Smooth muscle cell (in vitro differentiated cells): ENCODE measurements around the gene PSD. TPM values are rescaled to one million over a fixed set of nuclear protein-coding genes. Genes with fewer than 3 reads are reported as not detected.
A peak's percentile ranks its signal among the peaks of the same experiment; 100 is the strongest.

Experiments
- DNase-seq: peaks from one replicate; lab custom pipeline; 2025; ENCODE audit not compliant: unreplicated experiment; lab: John Stamatoyannopoulos, UW
- H2AFZ ChIP-seq: fragments of 200-600 bp; sonication (generic); 2 replicates; pipeline ENCODE4 v1.6.0; 2016; ENCODE audit warnings: antibody characterized with exemption, low read depth, mild to moderate bottlenecking
- H3F3A ChIP-seq: fragments of 200-600 bp; sonication (generic); 2 replicates; pipeline ENCODE4 v1.6.0; 2017; ENCODE audit warnings: antibody characterized with exemption, low read depth
- H3K27ac ChIP-seq: fragments of 200-600 bp; sonication (generic); 2 replicates; pipeline ENCODE4 v1.5.1; 2016; ENCODE audit warnings: low read depth, mild to moderate bottlenecking
- H3K27me3 ChIP-seq: fragments of 200-600 bp; sonication (generic); 2 replicates; pipeline ENCODE4 v1.6.1; 2016; ENCODE audit warnings: low read depth, mild to moderate bottlenecking
- H3K36me3 ChIP-seq: fragments of 200-600 bp; sonication (generic); 2 replicates; pipeline ENCODE4 v1.5.1; 2016; ENCODE audit warnings: low read depth
- H3K4me1 ChIP-seq: fragments of 200-600 bp; sonication (generic); 2 replicates; pipeline ENCODE4 v1.5.1; 2016; ENCODE audit warnings: low read depth
- H3K4me2 ChIP-seq: fragments of 200-600 bp; sonication (generic); 2 replicates; pipeline ENCODE4 v1.6.0; 2016; ENCODE audit warnings: mild to moderate bottlenecking
- H3K4me3 ChIP-seq: fragments of 200-600 bp; sonication (generic); 2 replicates; pipeline ENCODE4 v1.5.1; 2016; ENCODE audit warnings: mild to moderate bottlenecking
- H3K79me2 ChIP-seq: fragments of 200-600 bp; sonication (generic); 2 replicates; pipeline ENCODE4 v1.6.0; 2016; ENCODE audit warnings: low read depth, mild to moderate bottlenecking
- H3K9ac ChIP-seq: fragments of 200-600 bp; sonication (generic); 2 replicates; pipeline ENCODE4 v1.6.0; 2016; ENCODE audit warnings: low read depth
- H3K9me3 ChIP-seq: fragments of 200-600 bp; sonication (generic); replicated peaks from 2 replicates; pipeline ENCODE4 v1.5.1; 2016; ENCODE audit warnings: low read depth
- H4K20me1 ChIP-seq: fragments of 200-600 bp; sonication (generic); 2 replicates; pipeline ENCODE4 v1.6.0; 2016; ENCODE audit warnings: low read depth
- WGBS: methylation state at CpG from one replicate; pipeline ENCODE4 v1.1.7; 2016; ENCODE audit warnings: low lambda C conversion rate; 5-methylcytosine and 5-hydroxymethylcytosine counted together
- microRNA counts: library from miRNA; unstranded; fragments of <30 nt; microRNA quantifications from one replicate; lab custom pipeline; 2016
- microRNA-seq: library from miRNA; unstranded; fragments of <30 nt; microRNA quantifications from one replicate; pipeline ENCODE4, GENCODE V29; 2016; ENCODE audit warnings: borderline number of aligned reads
- polyA plus RNA-seq: library from polyadenylated mRNA; unstranded; fragments of >200 nt; fragmentation: Nextera tagmentation; extraction: Ambion mirVana; gene quantifications from 2 replicates; pipeline ENCODE4 v1.2.1, GENCODE V29; 2016
- small RNA-seq: library from RNA; depleted of rRNA; stranded (forward); fragments of <200 nt; gene quantifications from one replicate; pipeline ENCODE3, GENCODE V24; 2014
- total RNA-seq: library from RNA; depleted of rRNA; stranded (reverse); fragments of >200 nt; gene quantifications from 2 replicates; pipeline ENCODE4 v1.2.3, GENCODE V29; 2014
- TF ChIP-seq, protein P1 (sequence below): fragments of 200-600 bp; sonication (generic); IDR thresholded peaks from 2 replicates; pipeline ENCODE4 v1.5.1; 2017; ENCODE audit warnings: borderline replicate concordance, mild to moderate bottlenecking, antibody characterized with exemption; ENCODE audit not compliant: insufficient read depth, poor library complexity, severe bottlenecking

The PSD gene
- total and polyA plus RNA-seq, 2 experiments from 2014 or later, result 4.1 to 31.6 TPM

GRCh38 chr10:102358712-102359382, 59.7 kb downstream of the PSD start:
- no peak for DNase-seq
- Histone ChIP-seq H3K4me3 (no peak overlapping the region), H3F3A (no peaks in the 10 kb centered on the region), H3K4me2 (no peak overlapping the region), H2AFZ (no peak overlapping the region), H3K27ac (no peak overlapping the region), H3K9ac (no peak overlapping the region), H3K27me3 (no peaks in the 10 kb centered on the region), H3K9me3 (no peaks in the 10 kb centered on the region), H4K20me1 (peaks cover 82% of the 10 kb centered on the region), H3K4me1 (no peaks in the 10 kb centered on the region), H3K36me3 (peaks cover 17% of the 10 kb centered on the region), H3K79me2 (no peaks in the 10 kb centered on the region)
- 92% methylated on average over 4 of the region's 4 CpGs for WGBS
- TF ChIP-seq, protein P1, sequence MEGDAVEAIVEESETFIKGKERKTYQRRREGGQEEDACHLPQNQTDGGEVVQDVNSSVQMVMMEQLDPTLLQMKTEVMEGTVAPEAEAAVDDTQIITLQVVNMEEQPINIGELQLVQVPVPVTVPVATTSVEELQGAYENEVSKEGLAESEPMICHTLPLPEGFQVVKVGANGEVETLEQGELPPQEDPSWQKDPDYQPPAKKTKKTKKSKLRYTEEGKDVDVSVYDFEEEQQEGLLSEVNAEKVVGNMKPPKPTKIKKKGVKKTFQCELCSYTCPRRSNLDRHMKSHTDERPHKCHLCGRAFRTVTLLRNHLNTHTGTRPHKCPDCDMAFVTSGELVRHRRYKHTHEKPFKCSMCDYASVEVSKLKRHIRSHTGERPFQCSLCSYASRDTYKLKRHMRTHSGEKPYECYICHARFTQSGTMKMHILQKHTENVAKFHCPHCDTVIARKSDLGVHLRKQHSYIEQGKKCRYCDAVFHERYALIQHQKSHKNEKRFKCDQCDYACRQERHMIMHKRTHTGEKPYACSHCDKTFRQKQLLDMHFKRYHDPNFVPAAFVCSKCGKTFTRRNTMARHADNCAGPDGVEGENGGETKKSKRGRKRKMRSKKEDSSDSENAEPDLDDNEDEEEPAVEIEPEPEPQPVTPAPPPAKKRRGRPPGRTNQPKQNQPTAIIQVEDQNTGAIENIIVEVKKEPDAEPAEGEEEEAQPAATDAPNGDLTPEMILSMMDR, result no peak

- Histone ChIP-seq H4K20me1 (peaks cover 84% of the 10 kb centered on the region), H3K36me3 (peaks cover 19% of the 10 kb centered on the region), H2AFZ (no peak overlapping the region), H3K27me3 (no peaks in the 10 kb centered on the region), H3K9me3 (no peaks in the 10 kb centered on the region), H3K4me2 (no peak overlapping the region), H3F3A (no peaks in the 10 kb centered on the region), H3K27ac (no peak overlapping the region), H3K4me3 (no peak overlapping the region), H3K4me1 (no peaks in the 10 kb centered on the region), H3K79me2 (no peaks in the 10 kb centered on the region), H3K9ac (no peak overlapping the region)
- TF ChIP-seq, protein P1, result no peak
- no peak for DNase-seq
- 98% methylated on average over 3 of the region's 3 CpGs for WGBS
Observed at GRCh38 chr10:102354451-102354850, 64.1 kb downstream of the PSD start.

MicroRNAs encoded within 50 kb of the gene (microRNA counts, 767-probe panel; counts per million panel counts)
- microRNA hsa-miR-146b-3p (lab: Ali Mortazavi, UCI) (183 counts per million), microRNA hsa-miR-146b-5p (lab: Ali Mortazavi, UCI) (183 counts per million)

Small RNA genes within 50 kb of the gene (microRNA-seq; reads per million reads assigned to microRNA genes)
- 6,260 reads per million, percentile 92 among the genes with 10 or more reads in this experiment for gene MIR146B

Small RNA genes within 50 kb of the gene (small RNA-seq; reads per million reads assigned to genes)
- gene MIR146B, result 10,417 reads per million, percentile 100 among the genes with 10 or more reads in this experiment

Other genes with a start within 250 kb of the PSD start
- gene ELOVL3, start 192.5 kb downstream of the PSD start, total RNA-seq, result 0.63 and 1.5 TPM in 2 replicates
- gene ELOVL3, start 192.5 kb downstream of the PSD start, polyA plus RNA-seq, result 1.1 and 1.2 TPM in 2 replicates
- gene PITX3, start 177.3 kb downstream of the PSD start, total RNA-seq, result not detected in 2 replicates
- 2.0 TPM in 2 replicates for gene PITX3, start 177.3 kb downstream of the PSD start, polyA plus RNA-seq
- gene GBF1, start 173.3 kb downstream of the PSD start, total RNA-seq, result 53.5 and 56.4 TPM in 2 replicates
- gene GBF1, start 173.3 kb downstream of the PSD start, polyA plus RNA-seq, result 44.4 and 52.8 TPM in 2 replicates
- gene NFKB2, start 23.1 kb downstream of the PSD start, total RNA-seq, result 32.6 and 35.9 TPM in 2 replicates
- 38.1 and 44.3 TPM in 2 replicates for gene NFKB2, start 23.1 kb downstream of the PSD start, polyA plus RNA-seq
- 8.2 and 14.1 TPM in 2 replicates for gene FBXL15, start 2.1 kb upstream of the PSD start, total RNA-seq
- 27.9 and 29.0 TPM in 2 replicates for gene FBXL15, start 2.1 kb upstream of the PSD start, polyA plus RNA-seq
- gene CUEDC2, start 13.8 kb upstream of the PSD start, total RNA-seq, result 24.7 and 40.9 TPM in 2 replicates
- gene CUEDC2, start 13.8 kb upstream of the PSD start, polyA plus RNA-seq, result 111 and 112 TPM in 2 replicates
- gene C10orf95, start 32.8 kb upstream of the PSD start, total RNA-seq, result 0.09 TPM in 1 of 2 replicates, not detected in the other
- 0.62 and 0.80 TPM in 2 replicates for gene C10orf95, start 32.8 kb upstream of the PSD start, polyA plus RNA-seq
- 144 and 146 TPM in 2 replicates for gene ACTR1A, start 83.9 kb upstream of the PSD start, total RNA-seq
- 115 and 149 TPM in 2 replicates for gene ACTR1A, start 83.9 kb upstream of the PSD start, polyA plus RNA-seq
- gene SUFU, start 85.2 kb upstream of the PSD start, total RNA-seq, result 8.5 and 8.9 TPM in 2 replicates
- 17.2 and 17.3 TPM in 2 replicates for gene SUFU, start 85.2 kb upstream of the PSD start, polyA plus RNA-seq
- 64.1 and 78.8 TPM in 2 replicates for gene TRIM8, start 225.7 kb upstream of the PSD start, total RNA-seq
- 77.8 and 78.0 TPM in 2 replicates for gene TRIM8, start 225.7 kb upstream of the PSD start, polyA plus RNA-seq